GM19452 (cell line): Measurements from ENCODE around the gene KRTAP10-9.
"Not testable (repeated sequence)": the region's sequence is repeated elsewhere in the genome, so short reads cannot be mapped to it uniquely, and the experiment has no call there.

Experiments used
- ATAC-seq: cut with Tn5 transposase; IDR thresholded peaks from one replicate; pipeline ENCODE4 v1.9.1; 2021; ENCODE audit not compliant: unreplicated experiment

KRTAP10-9 gene

DNA sequence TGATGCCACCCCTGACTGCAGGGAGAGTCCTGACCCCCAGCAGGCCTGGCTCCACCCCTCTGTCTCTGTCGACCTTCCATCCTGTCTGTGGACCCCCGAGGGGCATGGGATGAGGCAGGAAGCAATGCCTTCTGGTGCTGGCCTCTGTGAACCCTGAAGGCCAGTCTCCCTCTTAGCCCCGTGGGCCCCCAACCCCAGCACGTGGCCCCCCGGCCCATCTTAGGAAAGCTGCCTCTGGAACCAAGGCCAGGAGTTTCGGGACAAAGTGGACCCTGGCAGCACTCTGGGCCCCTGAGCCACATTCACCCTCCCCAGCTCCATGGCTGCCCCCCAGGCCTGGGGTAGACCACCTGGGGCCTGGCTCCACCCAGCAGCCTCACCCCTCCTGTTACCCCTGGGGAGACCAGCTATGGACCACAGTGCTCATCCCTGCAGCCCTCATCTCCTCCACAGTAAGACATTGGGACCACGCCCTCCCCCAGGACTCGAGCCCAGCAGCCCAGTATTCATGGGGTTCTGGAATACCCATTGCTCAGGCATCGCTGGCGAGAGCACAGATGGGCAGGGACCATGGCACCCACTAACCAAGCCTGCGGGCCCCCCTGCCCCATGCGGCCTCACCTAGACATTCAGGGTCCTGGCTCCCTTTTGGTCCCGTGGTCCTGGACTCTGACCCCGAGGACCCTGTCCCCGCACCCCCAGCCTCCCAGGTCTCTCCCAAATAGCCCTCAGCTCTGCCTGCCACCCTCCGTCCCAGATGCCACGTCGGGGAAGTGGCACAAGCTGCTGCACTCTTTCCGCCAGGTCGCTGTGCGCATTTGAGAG lies 11.8 kb downstream of the KRTAP10-9 start:
- not testable (repeated sequence) for ATAC-seq

DNA sequence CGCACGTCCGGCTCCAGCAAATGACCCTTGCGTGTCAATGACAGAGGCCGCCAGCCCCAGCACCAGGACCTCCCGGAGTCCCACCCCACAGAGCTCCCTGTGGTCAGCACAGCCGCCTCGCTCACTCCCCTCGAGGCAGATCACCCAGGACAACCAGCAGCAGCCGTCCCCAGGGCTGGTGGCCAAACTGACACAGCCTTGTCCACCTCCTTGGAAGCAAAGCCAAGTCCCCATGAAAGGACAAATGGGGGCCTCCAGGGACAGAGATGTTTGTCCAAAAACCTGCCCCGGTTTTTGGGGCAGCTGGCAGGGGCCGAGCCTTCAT lies 12.4 kb downstream of the KRTAP10-9 start:
- no peak for ATAC-seq

DNA sequence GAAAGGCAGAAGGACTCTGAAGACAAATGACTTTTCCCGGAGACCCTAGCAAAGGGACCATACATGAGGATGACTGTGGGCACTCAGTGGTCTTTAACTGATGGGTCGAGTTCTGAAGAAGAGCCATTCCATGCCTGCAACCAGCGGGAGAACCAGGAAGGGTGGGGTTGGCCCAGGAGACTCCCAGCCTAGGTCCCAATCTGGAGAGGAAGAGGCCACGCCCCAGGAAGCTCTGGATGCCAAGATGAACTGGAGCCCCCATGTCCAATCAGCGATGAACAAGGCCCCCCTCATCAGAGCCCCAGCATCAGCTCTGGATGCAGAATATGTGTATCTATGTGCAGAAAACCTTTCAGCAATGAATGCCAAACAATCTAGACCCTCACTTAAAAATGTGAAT lies 13.9 kb downstream of the KRTAP10-9 start:
- no peak for ATAC-seq

DNA sequence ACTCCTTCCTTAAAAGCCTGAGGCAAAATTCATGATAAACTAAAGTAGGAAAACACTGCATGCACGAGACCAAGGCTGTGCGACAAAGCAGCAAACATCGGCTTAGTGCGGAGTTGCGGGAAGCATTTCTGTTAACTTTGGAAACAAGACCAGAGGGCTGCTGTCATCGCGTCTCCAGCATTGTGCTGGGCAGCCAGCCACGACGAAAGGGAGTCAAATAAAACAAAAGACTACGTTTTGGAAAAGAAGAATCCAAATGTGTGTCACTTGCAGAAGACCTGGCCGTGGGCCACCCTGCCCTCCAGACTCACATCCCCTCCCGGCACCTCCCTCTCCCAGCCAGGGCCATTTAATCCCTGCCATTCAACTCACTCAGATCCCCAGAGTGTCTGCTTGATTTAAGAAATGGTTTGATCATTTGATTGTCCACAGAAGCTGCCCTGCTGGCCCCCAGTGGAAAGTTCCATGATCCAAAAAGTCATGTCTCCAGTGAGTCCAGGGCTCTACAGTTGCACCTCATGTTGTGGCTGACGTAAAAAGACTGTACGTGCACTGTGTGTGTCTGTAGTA lies 16.9 kb downstream of the KRTAP10-9 start:
- ATAC-seq = no peak

DNA sequence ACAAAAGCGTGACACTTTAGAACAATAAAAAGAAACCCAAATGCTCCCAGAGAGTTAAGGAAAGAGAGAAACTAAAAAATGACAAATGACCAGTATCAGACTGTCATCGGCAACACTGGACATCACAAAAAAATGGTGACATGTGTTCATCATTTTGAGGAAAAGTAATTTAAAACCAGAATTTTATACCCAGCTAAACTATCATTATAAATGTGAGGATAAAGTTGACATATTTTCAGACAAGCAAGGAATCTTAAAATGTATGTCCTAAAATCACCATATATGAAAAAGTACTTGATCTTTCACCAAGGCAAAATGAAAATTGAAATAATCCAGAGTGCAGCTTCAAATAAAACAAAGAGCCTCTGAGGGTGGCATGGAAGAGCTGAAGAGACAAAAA lies 18.0 kb downstream of the KRTAP10-9 start:
- ATAC-seq = no peak

DNA sequence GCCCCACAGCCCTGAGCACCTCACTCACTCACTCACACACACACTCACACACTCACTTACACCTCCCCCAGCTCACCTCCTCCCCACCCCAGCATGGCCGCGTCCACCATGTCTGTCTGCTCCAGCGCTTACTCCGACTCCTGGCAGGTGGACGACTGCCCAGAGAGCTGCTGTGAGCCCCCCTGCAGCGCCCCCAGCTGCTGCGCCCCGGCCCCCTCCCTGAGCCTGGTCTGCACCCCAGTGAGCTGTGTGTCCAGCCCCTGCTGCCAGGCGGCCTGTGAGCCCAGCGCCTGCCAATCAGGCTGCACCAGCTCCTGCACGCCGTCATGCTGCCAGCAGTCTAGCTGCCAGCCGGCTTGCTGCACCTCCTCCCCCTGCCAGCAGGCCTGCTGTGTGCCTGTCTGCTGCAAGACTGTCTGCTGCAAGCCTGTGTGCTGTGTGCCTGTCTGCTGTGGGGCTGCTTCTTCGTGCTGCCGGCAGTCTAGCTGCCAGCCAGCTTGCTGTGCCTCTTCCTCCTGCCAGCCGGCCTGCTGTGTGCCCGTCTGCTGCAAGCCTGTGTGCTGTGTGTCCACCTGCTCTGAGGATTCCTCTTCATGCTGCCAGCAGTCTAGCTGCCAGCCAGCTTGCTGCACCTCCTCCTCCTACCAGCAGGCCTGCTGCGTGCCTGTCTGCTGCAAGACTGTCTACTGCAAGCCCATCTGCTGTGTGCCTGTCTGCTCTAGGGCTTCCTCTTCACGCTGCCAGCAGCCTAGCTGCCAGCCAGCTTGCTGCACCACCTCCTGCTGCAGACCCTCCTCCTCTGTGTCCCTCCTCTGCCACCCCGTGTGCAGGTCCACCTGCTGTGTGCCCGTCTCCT lies 19.7 kb downstream of the KRTAP10-9 start, which contains the start of gene KRTAP10-11:
KRTAP10-11 (plus strand) TSS at position 49 of the 856 bp plus-strand sequence; CDS start at position 94, 45 bp downstream.
- not testable (repeated sequence) for ATAC-seq

DNA sequence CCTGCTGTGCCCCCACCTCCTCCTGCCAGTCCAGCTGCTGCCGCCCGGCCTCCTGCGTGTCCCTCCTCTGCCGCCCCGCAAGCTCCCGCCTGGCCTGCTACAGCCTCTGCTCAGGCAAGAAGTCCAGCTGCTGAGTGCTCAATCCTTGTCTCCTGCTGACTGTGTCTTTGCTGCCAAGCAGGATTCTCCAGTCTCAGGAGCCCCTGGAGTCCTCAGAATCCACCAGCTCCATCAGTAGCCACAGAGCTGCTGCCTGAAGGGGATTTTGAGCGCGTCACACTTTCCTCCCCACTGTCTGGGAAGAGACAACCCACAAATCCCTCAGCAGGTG lies 20.3 kb downstream of the KRTAP10-9 start:
- ATAC-seq = no peak

DNA sequence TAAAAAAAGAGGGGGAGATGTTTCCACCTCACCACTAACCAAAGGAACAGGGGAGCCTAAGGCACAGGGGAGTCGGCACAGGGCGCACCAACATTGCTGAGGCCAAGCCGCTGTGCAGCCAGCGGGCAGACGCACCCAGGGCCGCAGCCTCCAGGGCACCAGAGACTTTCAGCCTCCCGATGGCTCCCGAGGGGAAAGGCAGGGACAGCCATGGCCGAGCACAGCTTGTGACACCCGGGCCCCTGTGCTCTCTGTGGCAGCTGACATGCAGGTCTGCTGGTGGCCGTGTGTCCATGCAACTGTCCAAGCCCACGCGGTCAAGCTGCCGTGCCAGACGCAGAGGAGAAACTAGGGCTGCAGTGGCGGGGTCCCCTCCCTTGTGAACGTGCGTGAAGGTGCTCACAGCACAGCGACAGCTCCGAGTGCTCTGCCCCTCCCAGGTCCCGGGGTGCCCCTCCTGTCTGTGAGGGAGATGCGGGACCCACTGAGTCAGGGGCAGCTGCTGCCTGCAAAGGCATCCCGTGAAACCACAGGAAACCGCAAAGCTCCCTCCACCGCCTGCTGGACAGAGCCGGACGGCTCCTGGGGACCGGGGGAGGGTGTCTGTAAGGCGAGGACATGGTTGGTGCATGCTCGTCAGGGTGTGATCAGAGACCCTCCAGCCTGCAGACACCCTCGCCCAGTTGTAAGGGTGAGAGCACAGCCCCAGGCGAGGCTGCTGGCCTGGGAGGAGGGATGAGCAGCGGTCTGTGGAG lies 21.8 kb downstream of the KRTAP10-9 start:
- ATAC-seq = no peak

DNA sequence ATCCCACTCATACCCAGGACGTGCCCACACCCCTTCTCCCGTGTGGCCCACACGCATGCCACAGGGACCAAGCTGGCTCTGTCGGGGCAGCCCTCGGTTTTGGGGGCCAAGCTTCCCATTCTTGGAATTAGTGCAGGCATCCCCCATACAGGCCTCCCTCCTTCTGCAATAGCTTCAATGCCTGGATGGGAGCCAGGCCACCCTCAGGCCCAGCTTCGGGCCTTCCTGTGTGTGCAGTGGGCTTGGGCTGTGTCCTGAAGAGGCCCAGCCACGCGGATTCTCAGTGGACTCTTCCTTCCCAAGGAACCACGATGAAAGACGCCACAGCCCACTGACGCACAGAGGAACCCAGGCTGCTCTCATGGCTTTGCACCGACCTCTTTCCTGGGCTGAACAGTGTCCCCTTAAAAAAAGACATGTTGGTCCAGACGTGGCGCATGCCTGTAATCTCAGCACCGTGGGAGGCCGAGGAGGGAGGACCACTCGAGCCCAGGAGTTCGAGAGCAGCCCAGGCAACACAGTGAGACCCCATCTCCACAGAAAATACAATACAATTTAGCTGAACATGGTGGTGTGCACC lies 22.7 kb downstream of the KRTAP10-9 start:
- no peak for ATAC-seq

DNA sequence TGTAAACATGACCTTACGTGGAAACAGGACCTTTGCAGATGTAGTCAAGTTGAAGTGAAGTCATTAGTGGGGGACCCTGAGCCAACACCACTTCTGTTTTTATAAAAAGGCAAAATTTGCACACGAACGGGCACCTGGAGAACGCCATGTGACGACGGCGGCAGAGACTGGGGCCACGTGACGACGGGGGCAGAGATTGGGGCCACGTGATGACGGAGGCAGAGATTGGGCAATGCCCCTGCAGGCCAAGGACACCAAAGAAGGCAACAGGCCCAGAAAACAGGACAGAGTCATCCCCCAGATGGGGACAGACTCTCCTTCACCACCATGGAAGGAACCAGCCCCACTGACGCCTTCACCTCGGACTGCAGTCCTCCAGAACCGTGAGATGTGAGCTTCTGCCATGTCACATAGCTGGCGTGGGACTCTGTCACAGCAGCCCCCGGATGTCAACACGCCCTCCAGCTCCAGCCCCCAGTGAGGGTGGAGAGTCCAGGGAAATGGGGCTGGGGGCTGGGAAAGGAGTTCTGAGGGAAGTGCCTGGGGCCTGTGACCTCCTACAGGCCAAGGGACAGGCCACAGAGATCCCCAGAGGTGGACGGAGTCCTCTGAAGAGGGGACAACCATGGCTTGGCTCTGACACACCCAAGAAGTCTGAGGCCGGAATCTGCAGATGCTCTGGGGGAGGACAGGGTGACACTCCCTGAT lies 23.5 kb downstream of the KRTAP10-9 start:
- ATAC-seq = no peak

DNA sequence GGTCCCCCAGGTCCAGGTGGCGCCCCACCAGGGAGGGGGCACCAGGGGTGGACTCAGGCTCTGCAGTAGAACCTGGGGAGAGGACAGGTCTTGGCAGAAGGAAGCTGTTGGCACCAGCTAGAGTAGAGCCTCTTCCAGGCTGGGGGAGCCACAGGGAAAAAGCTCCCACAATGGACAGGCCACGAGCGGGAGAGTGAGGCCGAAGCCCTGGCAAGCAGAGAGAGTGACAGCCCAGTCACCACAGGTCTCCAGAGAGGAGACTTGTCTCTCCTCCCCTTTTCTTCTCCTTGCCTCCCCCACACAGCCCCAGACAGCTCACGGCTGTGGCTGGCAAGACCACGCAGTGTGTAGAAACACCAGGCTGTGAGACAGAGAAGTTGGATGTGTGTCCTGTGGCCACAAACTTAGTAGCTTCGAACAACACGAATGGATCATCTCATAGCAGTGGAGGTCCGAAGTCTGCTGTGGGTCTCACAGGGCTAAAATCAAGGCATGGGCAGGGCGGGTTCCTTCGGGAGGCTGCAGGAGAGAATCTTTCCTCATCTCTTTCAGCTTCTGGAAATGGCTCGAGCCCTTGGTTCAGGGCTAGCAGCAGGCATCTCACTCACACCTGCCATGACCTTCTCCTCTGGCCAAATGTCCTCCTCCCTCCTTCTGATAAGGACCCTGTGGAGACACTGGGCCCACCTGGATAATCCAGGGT lies 24.2 kb downstream of the KRTAP10-9 start:
- no peak for ATAC-seq

DNA sequence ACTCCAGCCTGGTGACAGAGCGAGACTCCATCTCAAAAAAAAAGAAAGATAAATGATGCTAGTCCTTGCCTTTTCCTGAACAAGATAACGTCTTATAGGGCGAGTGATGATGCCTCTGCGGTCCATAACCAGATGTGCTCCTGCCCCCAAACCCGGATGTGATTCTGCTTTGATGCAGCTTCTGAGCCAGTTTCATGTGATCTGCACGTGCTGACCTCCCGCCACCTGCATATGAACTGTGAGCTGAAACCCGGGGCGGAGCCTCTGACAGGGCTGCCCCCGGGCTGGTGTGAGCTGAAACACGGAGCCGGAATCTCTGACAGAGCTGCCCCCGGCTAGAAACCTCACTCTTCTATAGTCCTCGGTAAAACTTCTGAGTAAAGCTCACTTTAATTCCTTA lies 26.2 kb downstream of the KRTAP10-9 start:
- no peak for ATAC-seq

DNA sequence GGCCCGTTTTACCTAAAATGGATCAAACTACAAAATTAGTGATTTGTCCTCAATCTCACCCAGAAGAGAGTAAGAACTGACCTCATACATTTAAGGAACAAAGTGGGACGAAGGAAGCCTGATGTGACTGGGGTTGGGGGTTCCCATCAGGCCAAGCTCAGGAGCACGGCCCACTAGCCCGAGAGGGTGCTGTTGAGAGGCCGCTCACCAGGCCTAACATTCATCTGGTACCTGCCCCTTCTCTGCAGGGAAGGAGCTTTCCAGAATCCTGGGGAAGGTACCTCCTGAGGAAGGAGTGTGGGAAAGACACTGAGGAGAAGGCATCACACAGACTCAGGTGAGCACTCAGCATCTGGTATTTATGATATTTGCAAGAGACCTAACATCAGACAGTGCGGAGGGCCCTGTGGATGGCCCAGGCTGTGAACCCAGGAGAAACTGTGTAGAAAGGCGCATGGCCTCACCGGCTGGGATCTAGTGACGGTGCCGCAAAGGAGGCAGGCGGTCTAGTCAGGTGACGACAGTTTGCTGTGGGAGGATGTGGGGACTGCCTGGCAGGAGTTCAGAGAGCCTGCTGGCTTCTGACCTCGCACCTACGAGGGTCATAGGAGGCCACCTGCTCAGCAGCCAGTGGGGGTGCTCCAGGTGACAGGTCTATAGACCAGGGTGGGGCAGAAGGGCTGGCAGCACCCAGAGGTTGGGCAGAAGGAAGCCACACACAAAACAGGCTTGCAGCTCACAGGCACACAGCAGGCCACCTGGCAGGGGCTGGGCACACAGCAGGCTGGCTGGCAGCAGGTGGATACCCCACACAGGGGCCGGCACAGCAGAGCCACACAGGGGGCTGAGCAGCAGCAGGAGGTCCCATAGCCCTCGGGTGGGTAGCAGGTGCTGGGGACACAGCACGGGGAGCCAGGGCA lies 27.0 kb downstream of the KRTAP10-9 start:
- ATAC-seq = no peak

DNA sequence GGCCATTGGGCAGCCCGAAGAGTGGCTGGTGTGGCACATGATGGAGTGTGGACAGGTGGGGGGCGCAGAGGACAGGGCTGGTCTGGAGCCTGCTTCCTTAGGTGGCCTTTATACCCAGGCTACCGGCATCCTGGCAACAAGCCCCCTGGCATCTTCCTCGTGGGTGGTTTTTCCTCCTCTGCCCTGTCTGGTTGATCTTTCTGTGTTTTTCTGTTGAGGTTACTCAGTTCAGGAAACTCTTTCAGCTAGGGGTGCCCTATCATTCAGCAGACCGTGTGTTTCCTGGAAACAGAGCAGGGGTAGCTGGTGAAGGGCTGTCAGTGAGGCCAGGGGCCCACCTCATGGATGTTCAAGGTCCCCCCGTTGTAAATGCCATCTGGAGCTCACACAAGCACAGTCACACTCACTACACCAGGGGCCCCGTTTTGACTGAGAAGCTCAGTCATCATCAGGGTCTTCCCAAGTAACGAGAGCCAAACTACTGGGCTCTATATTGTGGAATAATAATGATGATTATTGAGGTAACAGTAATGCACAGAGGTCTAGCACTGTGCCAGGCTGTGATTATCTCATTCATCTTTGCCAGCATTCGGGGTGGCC lies 27.8 kb downstream of the KRTAP10-9 start, which contains the start of gene KRTAP12-4:
KRTAP12-4 (minus strand) TSS at position 84 of the 600 bp plus-strand sequence; CDS start at position 39, 45 bp downstream.
- no peak for ATAC-seq

DNA sequence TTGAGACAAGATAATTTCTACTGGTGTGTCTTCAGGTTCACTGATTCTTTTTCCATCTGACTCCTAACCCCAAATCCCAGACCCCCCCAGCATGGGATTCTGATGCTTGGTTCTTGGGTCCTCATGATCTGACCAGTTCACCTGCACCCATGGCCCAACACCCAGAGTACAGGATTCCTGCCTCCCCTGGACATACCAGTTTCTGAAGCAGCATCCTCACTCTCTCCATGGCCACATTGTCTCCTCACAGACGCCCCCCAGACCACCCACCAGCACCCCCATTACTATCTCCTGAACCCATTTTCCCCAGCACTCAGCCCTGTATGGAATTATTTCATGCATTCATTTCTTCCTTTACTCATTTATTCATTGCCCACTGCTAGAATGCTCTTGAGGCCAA lies 30.0 kb downstream of the KRTAP10-9 start:
- no peak for ATAC-seq

DNA sequence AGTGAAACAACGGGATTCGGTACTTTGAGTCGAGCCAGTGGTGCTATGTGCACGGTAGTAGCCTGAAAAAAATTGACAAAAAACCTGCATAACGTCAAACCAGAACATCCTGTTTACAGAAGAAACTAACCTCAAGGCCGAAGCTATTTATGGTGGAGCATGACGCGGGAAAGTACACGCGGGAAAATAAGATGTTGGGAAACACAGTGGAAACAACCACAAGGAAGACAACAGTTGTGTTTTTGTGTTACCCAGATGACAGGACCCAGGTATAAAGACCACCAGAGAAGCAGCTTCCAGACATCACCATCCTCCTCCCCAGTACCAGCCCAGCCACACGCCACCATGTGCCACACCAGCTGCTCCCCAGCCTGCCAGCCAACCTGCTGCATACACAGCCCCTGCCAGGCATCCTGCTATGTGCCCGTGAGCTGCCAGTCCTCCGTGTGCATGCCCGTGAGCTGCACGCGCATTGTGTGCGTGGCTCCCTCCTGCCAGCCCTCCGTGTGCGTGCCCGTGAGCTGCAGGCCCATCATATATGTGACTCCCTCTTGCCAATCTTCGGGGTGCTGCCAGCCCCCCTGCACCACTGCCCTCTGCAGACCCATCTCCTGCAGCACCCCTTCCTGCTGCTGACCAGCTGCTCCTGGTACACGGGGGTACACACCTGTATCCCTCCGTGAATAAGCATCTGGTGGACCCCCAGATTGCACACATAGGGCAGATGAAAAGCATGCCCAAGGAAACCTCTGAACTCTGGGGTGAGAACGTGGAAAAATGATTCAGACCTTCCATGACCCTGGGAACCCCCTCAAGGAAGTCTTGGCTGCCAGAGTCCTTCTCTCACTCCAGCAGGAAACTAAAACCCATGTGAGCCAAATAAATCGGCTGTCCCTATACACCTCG lies 31.0 kb downstream of the KRTAP10-9 start, which contains the start of gene KRTAP12-3:
KRTAP12-3 (plus strand) TSS at position 298 of the 906 bp plus-strand sequence; CDS start at position 346, 48 bp downstream.
- no peak for ATAC-seq

DNA sequence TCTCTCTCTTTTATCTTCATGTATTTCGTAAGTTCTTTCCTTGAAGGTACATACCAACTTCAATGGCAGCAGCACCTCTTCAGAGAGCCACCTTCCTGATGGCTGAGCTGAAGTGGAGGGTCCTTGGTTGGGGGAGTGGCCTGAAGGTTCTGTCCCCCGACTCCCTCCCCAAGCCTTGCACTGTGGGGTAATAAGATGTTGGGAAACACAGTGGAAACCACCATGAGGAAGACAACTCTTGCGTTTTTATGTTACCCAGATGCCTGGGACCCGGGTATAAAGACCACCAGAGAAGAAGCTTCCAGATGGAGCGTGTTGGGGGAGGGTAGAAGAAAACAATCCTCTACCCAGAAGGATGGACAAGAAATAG lies 31.6 kb downstream of the KRTAP10-9 start:
- no peak for ATAC-seq
